ENCODE results near the gene COMMD6.

DNA sequence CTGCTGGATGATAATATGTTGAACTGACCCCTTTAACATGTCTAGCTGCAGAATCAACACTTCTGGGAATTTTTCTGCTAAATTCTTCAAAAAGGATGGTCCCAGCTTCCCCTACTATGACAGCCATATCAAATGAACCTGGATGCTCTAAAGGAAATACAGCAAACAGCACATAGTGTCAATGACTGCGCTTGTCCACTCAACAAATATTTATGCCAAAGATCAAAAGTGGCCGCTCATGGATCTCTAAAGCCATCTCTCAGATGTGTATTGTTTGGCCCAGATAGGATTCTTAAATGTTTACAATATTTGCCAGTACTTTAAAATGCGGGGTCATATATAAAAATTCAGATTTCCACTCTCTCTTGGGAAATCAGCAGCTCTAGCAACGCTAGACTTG, 59.0 kb downstream of the COMMD6 start:
- TF ChIP-seq, protein P1, sequence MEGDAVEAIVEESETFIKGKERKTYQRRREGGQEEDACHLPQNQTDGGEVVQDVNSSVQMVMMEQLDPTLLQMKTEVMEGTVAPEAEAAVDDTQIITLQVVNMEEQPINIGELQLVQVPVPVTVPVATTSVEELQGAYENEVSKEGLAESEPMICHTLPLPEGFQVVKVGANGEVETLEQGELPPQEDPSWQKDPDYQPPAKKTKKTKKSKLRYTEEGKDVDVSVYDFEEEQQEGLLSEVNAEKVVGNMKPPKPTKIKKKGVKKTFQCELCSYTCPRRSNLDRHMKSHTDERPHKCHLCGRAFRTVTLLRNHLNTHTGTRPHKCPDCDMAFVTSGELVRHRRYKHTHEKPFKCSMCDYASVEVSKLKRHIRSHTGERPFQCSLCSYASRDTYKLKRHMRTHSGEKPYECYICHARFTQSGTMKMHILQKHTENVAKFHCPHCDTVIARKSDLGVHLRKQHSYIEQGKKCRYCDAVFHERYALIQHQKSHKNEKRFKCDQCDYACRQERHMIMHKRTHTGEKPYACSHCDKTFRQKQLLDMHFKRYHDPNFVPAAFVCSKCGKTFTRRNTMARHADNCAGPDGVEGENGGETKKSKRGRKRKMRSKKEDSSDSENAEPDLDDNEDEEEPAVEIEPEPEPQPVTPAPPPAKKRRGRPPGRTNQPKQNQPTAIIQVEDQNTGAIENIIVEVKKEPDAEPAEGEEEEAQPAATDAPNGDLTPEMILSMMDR (IDR thresholded peaks at IDR 0.05) = no peak
- TF ChIP-seq POLR2A (IDR thresholded peaks at IDR 0.05) = no peak

All from heart left ventricle (tissue), 13 donors.